Ishikawa (cell line): ENCODE measurements around the gene OBI1.

Source experiments
- CEBPB ChIP-seq: IDR thresholded peaks from 2 replicates; pipeline ENCODE4 v1.6.1; 2012
- CREB1 ChIP-seq: IDR thresholded peaks from 2 replicates; pipeline ENCODE4 v1.6.1; 2012; ENCODE audit warnings: low read depth
- EGR1 ChIP-seq: IDR thresholded peaks from 2 replicates; pipeline ENCODE4 v1.6.1; 2012
- EP300 ChIP-seq: IDR thresholded peaks from 2 replicates; pipeline ENCODE4 v1.6.1; 2012; ENCODE audit warnings: borderline replicate concordance
- FOXM1 ChIP-seq: IDR thresholded peaks from 2 replicates; pipeline ENCODE4 v1.6.1; 2012; ENCODE audit warnings: low read depth, borderline replicate concordance
- RAD21 ChIP-seq: IDR thresholded peaks from 2 replicates; pipeline ENCODE4 v1.6.1; 2012; ENCODE audit warnings: low read depth
- TAF1 ChIP-seq: IDR thresholded peaks from 2 replicates; pipeline ENCODE4 v1.6.1; 2012; ENCODE audit warnings: low read depth, mild to moderate bottlenecking
- ZBTB7A ChIP-seq: IDR thresholded peaks from 2 replicates; pipeline ENCODE4 v1.6.1; 2012; ENCODE audit warnings: low read depth

GRCh38 chr13:78592584-78592983 is 66.4 kb downstream of the OBI1 start:
- TF ChIP-seq ZBTB7A (no peak), TAF1 (no peak), FOXM1 (no peak), CREB1 (no peak), RAD21 (no peak), EP300 (no peak), EGR1 (no peak), CEBPB (no peak)
